GM23338 (cell line): ENCODE results near the gene TBKBP1. TPM values are rescaled to one million over a fixed set of nuclear protein-coding genes. Genes with fewer than 3 reads are reported as not detected.

ENCODE experiments used
- ATAC-seq: fragments of 200-7000 bp; cut with Tn5 transposase; 3 replicates; pipeline ENCODE4 v1.9.1; 2020
- DNase-seq: peaks from one replicate; pipeline ENCODE4 v3.0.0-alpha.2; 2015; ENCODE audit warnings: low spot score
- H2AFZ ChIP-seq: fragments of 200-600 bp; sonication (generic); 2 replicates; pipeline ENCODE4 v1.8.0; 2016; ENCODE audit warnings: antibody characterized with exemption, mild to moderate bottlenecking, moderate library complexity
- H3F3A ChIP-seq: fragments of 200-600 bp; sonication (generic); replicated peaks from 2 replicates; pipeline ENCODE4 v1.8.0; 2017; ENCODE audit warnings: antibody characterized with exemption, mixed run types, low read depth
- H3K27ac ChIP-seq: fragments of 200-600 bp; sonication (generic); 2 replicates; pipeline ENCODE4 v1.6.1; 2016; ENCODE audit warnings: low read depth
- H3K27me3 ChIP-seq: fragments of 200-600 bp; sonication (generic); 2 replicates; pipeline ENCODE4 v1.8.0; 2016; ENCODE audit warnings: mild to moderate bottlenecking, mixed run types, moderate library complexity; ENCODE audit not compliant: insufficient read depth
- H3K36me3 ChIP-seq: fragments of 200-600 bp; sonication (generic); 2 replicates; pipeline ENCODE4 v1.8.0; 2016; ENCODE audit warnings: mild to moderate bottlenecking; ENCODE audit not compliant: insufficient read depth
- H3K4me1 ChIP-seq: fragments of 200-600 bp; sonication (generic); 2 replicates; pipeline ENCODE4 v1.8.0; 2016; ENCODE audit warnings: mild to moderate bottlenecking, moderate library complexity; ENCODE audit not compliant: insufficient read depth
- H3K4me2 ChIP-seq: fragments of 200-600 bp; sonication (generic); 2 replicates; pipeline ENCODE4 v1.7.1; 2017; ENCODE audit warnings: mixed run types
- H3K4me3 ChIP-seq: fragments of 200-600 bp; sonication (generic); 2 replicates; pipeline ENCODE4 v1.6.1; 2016; ENCODE audit warnings: mixed run types
- H3K79me2 ChIP-seq: fragments of 200-600 bp; sonication (generic); replicated peaks from 2 replicates; pipeline ENCODE4 v1.8.0; 2017; ENCODE audit warnings: mild to moderate bottlenecking; ENCODE audit not compliant: insufficient read depth
- H3K9me2 ChIP-seq: fragments of 200-600 bp; sonication (generic); 2 replicates; pipeline ENCODE4 v1.8.0; 2017; ENCODE audit not compliant: insufficient read depth
- H4K20me1 ChIP-seq: fragments of 200-600 bp; sonication (generic); replicated peaks from 2 replicates; pipeline ENCODE4 v1.8.0; 2017; ENCODE audit warnings: mild to moderate bottlenecking; ENCODE audit not compliant: insufficient read depth
- H3K27ac Mint-ChIP-seq: 2 replicates; pipeline ENCODE4 v1.8.0; 2020; ENCODE audit warnings: inconsistent platforms, mild to moderate bottlenecking, moderate library complexity, mixed read lengths
- H3K27me3 Mint-ChIP-seq: 3 replicates; pipeline ENCODE4 v1.8.0; 2022; ENCODE audit warnings: low read depth, mild to moderate bottlenecking, moderate library complexity, mixed read lengths, inconsistent platforms; ENCODE audit not compliant: insufficient read depth, poor library complexity
- H3K36me3 Mint-ChIP-seq: 3 replicates; pipeline ENCODE4 v1.8.0; 2021; ENCODE audit warnings: low read depth, mild to moderate bottlenecking, inconsistent platforms, moderate library complexity, mixed read lengths
- H3K4me1 Mint-ChIP-seq: 3 replicates; pipeline ENCODE4 v1.8.0; 2020; ENCODE audit warnings: mild to moderate bottlenecking, inconsistent platforms, mixed read lengths
- H3K4me3 Mint-ChIP-seq: 3 replicates; pipeline ENCODE4 v1.8.0; 2021; ENCODE audit warnings: moderate library complexity, mild to moderate bottlenecking, inconsistent platforms, mixed read lengths
- H3K9me3 Mint-ChIP-seq: 3 replicates; pipeline ENCODE4 v1.8.0; 2020; ENCODE audit warnings: moderate library complexity, mild to moderate bottlenecking, inconsistent platforms, mixed read lengths
- CREB1 ChIP-seq: fragments of 250-450 bp; sonication (Bioruptor Pico); IDR thresholded peaks from 2 replicates; pipeline ENCODE4 v1.5.0; 2020; ENCODE audit warnings: low read depth, mild to moderate bottlenecking, moderate library complexity
- CTCF ChIP-seq, 2 experiments: fragments of 200-600 bp in 1 of 2; sonication (generic) in 1 of 2; conservative IDR thresholded peaks; 2 replicates each; pipeline versions ENCODE4 v1.5.1 to v1.6.1; 2016 to 2017; ENCODE audit warnings: antibody characterized with exemption in 2 of 2, low read depth in 2 of 2, mild to moderate bottlenecking in 2 of 2, moderate library complexity in 1 of 2
- ETS1 ChIP-seq: IDR thresholded peaks from 2 replicates; pipeline ENCODE4 v1.6.1; 2016; ENCODE audit warnings: antibody characterized with exemption
- EZH2 ChIP-seq: fragments of 200-600 bp; sonication (generic); IDR thresholded peaks from one replicate; pipeline ENCODE4 v1.8.0; 2017; ENCODE audit warnings: antibody characterized with exemption, mild to moderate bottlenecking, low read depth; ENCODE audit not compliant: unreplicated experiment
- EZH2phosphoT487 ChIP-seq: fragments of 200-600 bp; sonication (generic); IDR thresholded peaks from one replicate; pipeline ENCODE4 v1.8.1; 2018; ENCODE audit warnings: antibody characterized with exemption; ENCODE audit not compliant: unreplicated experiment
- NANOG ChIP-seq: IDR thresholded peaks from 2 replicates; pipeline ENCODE4 v1.6.1; 2016; ENCODE audit warnings: antibody characterized with exemption, borderline replicate concordance
- POLR2AphosphoS5 ChIP-seq: IDR thresholded peaks from 2 replicates; pipeline ENCODE4 v1.6.1; 2016; ENCODE audit warnings: antibody characterized with exemption, low read depth
- STAT1 ChIP-seq: IDR thresholded peaks from one replicate; pipeline ENCODE4 v1.6.1; 2016; ENCODE audit warnings: antibody characterized with exemption; ENCODE audit not compliant: unreplicated experiment
- ZNF114 ChIP-seq: fragments of 250-450 bp; sonication (Bioruptor Pico); IDR thresholded peaks from 2 replicates; pipeline ENCODE4 v1.5.0; 2020; ENCODE audit warnings: mild to moderate bottlenecking, moderate library complexity
- polyA plus RNA-seq: library from polyadenylated mRNA; unstranded; fragments of >200 nt; fragmentation: Nextera tagmentation; extraction: Ambion mirVana; gene quantifications from 2 replicates; pipeline ENCODE4 v1.2.1, GENCODE V29; 2016
- total RNA-seq: library from RNA; depleted of rRNA; stranded (reverse); fragments of >200 nt; shearing (Covaris generic); gene quantifications from 2 replicates; pipeline ENCODE4 v1.2.3, GENCODE V29; 2014
- TF ChIP-seq, protein P1 (sequence below): fragments of 250-450 bp; sonication (Bioruptor Pico); IDR thresholded peaks from 2 replicates; pipeline ENCODE4 v1.5.0; 2020; ENCODE audit warnings: mild to moderate bottlenecking, moderate library complexity

TBKBP1 gene
- total and polyA plus RNA-seq, 2 experiments from 2014 or later = 2.5 to 12.1 TPM

GRCh38 chr17:47721725-47722124 lies 27.8 kb downstream of the TBKBP1 start (continued):
- no peak for TF ChIP-seq ETS1
- no peak for TF ChIP-seq NANOG
- TF ChIP-seq POLR2AphosphoS5 = no peak
- no peak for TF ChIP-seq ZNF114 (CRISPR knock-in tag)
- TF ChIP-seq EZH2phosphoT487 = no peak
- no peak for TF ChIP-seq STAT1
- TF ChIP-seq CTCF (conservative IDR thresholded peaks at IDR 0.05; ENCODE audit: low read depth in 2 of 2) = no peak

GRCh38 chr17:47724705-47725104 lies 30.7 kb downstream of the TBKBP1 start:
- no peaks in the 10 kb centered on the region for H3F3A ChIP-seq
- no peak for DNase-seq
- H3K4me1 ChIP-seq = peaks cover 17% of the 10 kb centered on the region; the same call in 1 of the 2 replicates
- no peaks in the 10 kb centered on the region for H3K36me3 ChIP-seq
- H3K36me3 Mint-ChIP-seq = no peaks in the 10 kb centered on the region
- H3K4me3 Mint-ChIP-seq = no peak overlapping the region
- H4K20me1 ChIP-seq = no peaks in the 10 kb centered on the region
- peaks cover 25% of the 10 kb centered on the region for H3K27me3 Mint-ChIP-seq
- no peak for TF ChIP-seq ZNF114 (CRISPR knock-in tag)
- TF ChIP-seq, protein P1, sequence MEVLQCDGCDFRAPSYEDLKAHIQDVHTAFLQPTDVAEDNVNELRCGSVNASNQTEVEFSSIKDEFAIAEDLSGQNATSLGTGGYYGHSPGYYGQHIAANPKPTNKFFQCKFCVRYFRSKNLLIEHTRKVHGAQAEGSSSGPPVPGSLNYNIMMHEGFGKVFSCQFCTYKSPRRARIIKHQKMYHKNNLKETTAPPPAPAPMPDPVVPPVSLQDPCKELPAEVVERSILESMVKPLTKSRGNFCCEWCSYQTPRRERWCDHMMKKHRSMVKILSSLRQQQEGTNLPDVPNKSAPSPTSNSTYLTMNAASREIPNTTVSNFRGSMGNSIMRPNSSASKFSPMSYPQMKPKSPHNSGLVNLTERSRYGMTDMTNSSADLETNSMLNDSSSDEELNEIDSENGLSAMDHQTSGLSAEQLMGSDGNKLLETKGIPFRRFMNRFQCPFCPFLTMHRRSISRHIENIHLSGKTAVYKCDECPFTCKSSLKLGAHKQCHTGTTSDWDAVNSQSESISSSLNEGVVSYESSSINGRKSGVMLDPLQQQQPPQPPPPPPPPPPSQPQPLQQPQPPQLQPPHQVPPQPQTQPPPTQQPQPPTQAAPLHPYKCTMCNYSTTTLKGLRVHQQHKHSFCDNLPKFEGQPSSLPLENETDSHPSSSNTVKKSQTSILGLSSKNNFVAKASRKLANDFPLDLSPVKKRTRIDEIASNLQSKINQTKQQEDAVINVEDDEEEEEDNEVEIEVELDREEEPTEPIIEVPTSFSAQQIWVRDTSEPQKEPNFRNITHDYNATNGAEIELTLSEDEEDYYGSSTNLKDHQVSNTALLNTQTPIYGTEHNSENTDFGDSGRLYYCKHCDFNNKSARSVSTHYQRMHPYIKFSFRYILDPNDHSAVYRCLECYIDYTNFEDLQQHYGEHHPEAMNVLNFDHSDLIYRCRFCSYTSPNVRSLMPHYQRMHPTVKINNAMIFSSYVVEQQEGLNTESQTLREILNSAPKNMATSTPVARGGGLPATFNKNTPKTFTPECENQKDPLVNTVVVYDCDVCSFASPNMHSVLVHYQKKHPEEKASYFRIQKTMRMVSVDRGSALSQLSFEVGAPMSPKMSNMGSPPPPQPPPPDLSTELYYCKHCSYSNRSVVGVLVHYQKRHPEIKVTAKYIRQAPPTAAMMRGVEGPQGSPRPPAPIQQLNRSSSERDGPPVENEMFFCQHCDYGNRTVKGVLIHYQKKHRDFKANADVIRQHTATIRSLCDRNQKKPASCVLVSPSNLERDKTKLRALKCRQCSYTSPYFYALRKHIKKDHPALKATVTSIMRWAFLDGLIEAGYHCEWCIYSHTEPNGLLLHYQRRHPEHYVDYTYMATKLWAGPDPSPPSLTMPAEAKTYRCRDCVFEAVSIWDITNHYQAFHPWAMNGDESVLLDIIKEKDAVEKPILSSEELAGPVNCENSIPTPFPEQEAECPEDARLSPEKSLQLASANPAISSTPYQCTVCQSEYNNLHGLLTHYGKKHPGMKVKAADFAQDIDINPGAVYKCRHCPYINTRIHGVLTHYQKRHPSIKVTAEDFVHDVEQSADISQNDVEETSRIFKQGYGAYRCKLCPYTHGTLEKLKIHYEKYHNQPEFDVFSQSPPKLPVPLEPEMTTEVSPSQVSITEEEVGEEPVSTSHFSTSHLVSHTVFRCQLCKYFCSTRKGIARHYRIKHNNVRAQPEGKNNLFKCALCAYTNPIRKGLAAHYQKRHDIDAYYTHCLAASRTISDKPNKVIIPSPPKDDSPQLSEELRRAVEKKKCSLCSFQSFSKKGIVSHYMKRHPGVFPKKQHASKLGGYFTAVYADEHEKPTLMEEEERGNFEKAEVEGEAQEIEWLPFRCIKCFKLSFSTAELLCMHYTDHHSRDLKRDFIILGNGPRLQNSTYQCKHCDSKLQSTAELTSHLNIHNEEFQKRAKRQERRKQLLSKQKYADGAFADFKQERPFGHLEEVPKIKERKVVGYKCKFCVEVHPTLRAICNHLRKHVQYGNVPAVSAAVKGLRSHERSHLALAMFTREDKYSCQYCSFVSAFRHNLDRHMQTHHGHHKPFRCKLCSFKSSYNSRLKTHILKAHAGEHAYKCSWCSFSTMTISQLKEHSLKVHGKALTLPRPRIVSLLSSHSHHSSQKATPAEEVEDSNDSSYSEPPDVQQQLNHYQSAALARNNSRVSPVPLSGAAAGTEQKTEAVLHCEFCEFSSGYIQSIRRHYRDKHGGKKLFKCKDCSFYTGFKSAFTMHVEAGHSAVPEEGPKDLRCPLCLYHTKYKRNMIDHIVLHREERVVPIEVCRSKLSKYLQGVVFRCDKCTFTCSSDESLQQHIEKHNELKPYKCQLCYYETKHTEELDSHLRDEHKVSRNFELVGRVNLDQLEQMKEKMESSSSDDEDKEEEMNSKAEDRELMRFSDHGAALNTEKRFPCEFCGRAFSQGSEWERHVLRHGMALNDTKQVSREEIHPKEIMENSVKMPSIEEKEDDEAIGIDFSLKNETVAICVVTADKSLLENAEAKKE (CRISPR knock-in tag) = no peak
- no peak for TF ChIP-seq STAT1
- TF ChIP-seq EZH2phosphoT487 = no peak
- TF ChIP-seq EZH2 = no peak
- no peak for TF ChIP-seq CREB1
- TF ChIP-seq POLR2AphosphoS5 = no peak
- H3K4me1 Mint-ChIP-seq = peaks cover 26% of the 10 kb centered on the region
- no peaks in the 10 kb centered on the region for H3K9me3 Mint-ChIP-seq
- no peak overlapping the region for H3K27ac ChIP-seq
- no peak overlapping the region for H3K4me3 ChIP-seq
- H3K27ac Mint-ChIP-seq = no peak overlapping the region
- no peaks in the 10 kb centered on the region for H3K9me2 ChIP-seq
- no peak for ATAC-seq
- peaks cover 36% of the 10 kb centered on the region for H3K27me3 ChIP-seq
- H3K4me2 ChIP-seq = no peak overlapping the region
- no peak overlapping the region for H2AFZ ChIP-seq
- H3K79me2 ChIP-seq = no peaks in the 10 kb centered on the region
